ENCODE measurements around the gene PLAC1. TPM values are rescaled to one million over a fixed set of nuclear protein-coding genes. Genes with fewer than 3 reads are reported as not detected.

Gene PLAC1
- total RNA-seq, 1 donor: not detected

- peaks cover 2% of the 10 kb centered on the region for H3K27me3 ChIP-seq (ENCODE audit: insufficient read depth, low read length)
- H3K4me1 ChIP-seq (ENCODE audit: insufficient read depth, low read length): no peaks in the 10 kb centered on the region
- H3K4me3 ChIP-seq (ENCODE audit: low read length): no peak overlapping the region
- no peaks in the 10 kb centered on the region for H3K9me3 ChIP-seq (ENCODE audit: low read depth, low read length)
Measured at GRCh38 chrX:134558133-134558532, 100.1 kb downstream of the PLAC1 start.

GRCh38 chrX:134554291-134554690 is 104.0 kb downstream of the PLAC1 start:
- H3K27me3 ChIP-seq (ENCODE audit: insufficient read depth, low read length): peaks cover 8% of the 10 kb centered on the region
- no peaks in the 10 kb centered on the region for H3K9me3 ChIP-seq (ENCODE audit: low read depth, low read length)
- H3K4me1 ChIP-seq (ENCODE audit: insufficient read depth, low read length): peaks cover 6% of the 10 kb centered on the region
- H3K4me3 ChIP-seq (ENCODE audit: low read length): no peak overlapping the region

GRCh38 chrX:134552351-134552750 is 105.9 kb downstream of the PLAC1 start:
- Histone ChIP-seq H3K27me3 (ENCODE audit: insufficient read depth, low read length) (peaks cover 22% of the 10 kb centered on the region), H3K4me1 (ENCODE audit: insufficient read depth, low read length) (peaks cover 19% of the 10 kb centered on the region), H3K9me3 (ENCODE audit: low read depth, low read length) (no peaks in the 10 kb centered on the region), H3K4me3 (ENCODE audit: low read length) (no peak overlapping the region)

GRCh38 chrX:134551376-134552048 is 106.8 kb downstream of the PLAC1 start:
- Histone ChIP-seq H3K4me3 (ENCODE audit: low read length) (no peak overlapping the region), H3K9me3 (ENCODE audit: low read depth, low read length) (no peaks in the 10 kb centered on the region), H3K4me1 (ENCODE audit: insufficient read depth, low read length) (peaks cover 19% of the 10 kb centered on the region), H3K27me3 (ENCODE audit: insufficient read depth, low read length) (peaks cover 31% of the 10 kb centered on the region)

- no peaks in the 10 kb centered on the region for H3K9me3 ChIP-seq (ENCODE audit: low read depth, low read length)
- peaks cover 45% of the 10 kb centered on the region for H3K27me3 ChIP-seq (ENCODE audit: insufficient read depth, low read length)
- peaks cover 23% of the 10 kb centered on the region for H3K4me1 ChIP-seq (ENCODE audit: insufficient read depth, low read length)
- peak overlapping the region; percentile 40 for H3K4me3 ChIP-seq (ENCODE audit: low read length)
Measured at GRCh38 chrX:134548257-134549201, 109.7 kb downstream of the PLAC1 start.

- Histone ChIP-seq H3K4me3 (ENCODE audit: low read length) (no peak overlapping the region), H3K4me1 (ENCODE audit: insufficient read depth, low read length) (peaks cover 23% of the 10 kb centered on the region), H3K9me3 (ENCODE audit: low read depth, low read length) (no peaks in the 10 kb centered on the region), H3K27me3 (ENCODE audit: insufficient read depth, low read length) (peaks cover 43% of the 10 kb centered on the region)
Measured at GRCh38 chrX:134547047-134547679, 111.1 kb downstream of the PLAC1 start.

GRCh38 chrX:134546187-134546586 is 112.1 kb downstream of the PLAC1 start:
- Histone ChIP-seq H3K4me3 (ENCODE audit: low read length) (no peak overlapping the region), H3K9me3 (ENCODE audit: low read depth, low read length) (no peaks in the 10 kb centered on the region), H3K4me1 (ENCODE audit: insufficient read depth, low read length) (peaks cover 23% of the 10 kb centered on the region), H3K27me3 (ENCODE audit: insufficient read depth, low read length) (peaks cover 37% of the 10 kb centered on the region)

- no peaks in the 10 kb centered on the region for H3K9me3 ChIP-seq (ENCODE audit: low read depth, low read length)
- H3K27me3 ChIP-seq (ENCODE audit: insufficient read depth, low read length): peaks cover 37% of the 10 kb centered on the region
Measured at GRCh38 chrX:134545510-134545909, 112.8 kb downstream of the PLAC1 start.

GRCh38 chrX:134544513-134545151 is 113.6 kb downstream of the PLAC1 start:
- Histone ChIP-seq H3K4me3 (ENCODE audit: low read length) (no peak overlapping the region), H3K4me1 (ENCODE audit: insufficient read depth, low read length) (peaks cover 17% of the 10 kb centered on the region), H3K27me3 (ENCODE audit: insufficient read depth, low read length) (peaks cover 37% of the 10 kb centered on the region), H3K9me3 (ENCODE audit: low read depth, low read length) (no peaks in the 10 kb centered on the region)

More at GRCh38 chrX:134545510-134545909, 112.8 kb downstream of the PLAC1 start:
- peaks cover 23% of the 10 kb centered on the region for H3K4me1 ChIP-seq (ENCODE audit: insufficient read depth, low read length)
- no peak overlapping the region for H3K4me3 ChIP-seq (ENCODE audit: low read length)

- Histone ChIP-seq H3K4me1 (ENCODE audit: insufficient read depth, low read length) (peaks cover 16% of the 10 kb centered on the region), H3K9me3 (ENCODE audit: low read depth, low read length) (no peaks in the 10 kb centered on the region), H3K27me3 (ENCODE audit: insufficient read depth, low read length) (peaks cover 37% of the 10 kb centered on the region), H3K4me3 (ENCODE audit: low read length) (no peak overlapping the region)
Measured at GRCh38 chrX:134544135-134544512, 114.1 kb downstream of the PLAC1 start.

- Histone ChIP-seq H3K9me3 (ENCODE audit: low read depth, low read length) (no peaks in the 10 kb centered on the region), H3K27me3 (ENCODE audit: insufficient read depth, low read length) (peaks cover 31% of the 10 kb centered on the region), H3K4me1 (ENCODE audit: insufficient read depth, low read length) (peaks cover 7% of the 10 kb centered on the region), H3K4me3 (ENCODE audit: low read length) (no peak overlapping the region)
Measured at GRCh38 chrX:134543288-134543687, 115.0 kb downstream of the PLAC1 start.

- Histone ChIP-seq H3K9me3 (ENCODE audit: low read depth, low read length) (no peaks in the 10 kb centered on the region), H3K4me3 (ENCODE audit: low read length) (no peak overlapping the region), H3K27me3 (ENCODE audit: insufficient read depth, low read length) (peaks cover 25% of the 10 kb centered on the region), H3K4me1 (ENCODE audit: insufficient read depth, low read length) (peaks cover 4% of the 10 kb centered on the region)
Measured at GRCh38 chrX:134542485-134542884, 115.8 kb downstream of the PLAC1 start.

- Histone ChIP-seq H3K9me3 (ENCODE audit: low read depth, low read length) (no peaks in the 10 kb centered on the region), H3K4me1 (ENCODE audit: insufficient read depth, low read length) (peaks cover 4% of the 10 kb centered on the region), H3K27me3 (ENCODE audit: insufficient read depth, low read length) (peaks cover 19% of the 10 kb centered on the region), H3K4me3 (ENCODE audit: low read length) (no peak overlapping the region)
Measured at GRCh38 chrX:134541906-134542305, 116.4 kb downstream of the PLAC1 start.

GRCh38 chrX:134538316-134538715 is 120.0 kb downstream of the PLAC1 start:
- Histone ChIP-seq H3K27me3 (ENCODE audit: insufficient read depth, low read length) (no peaks in the 10 kb centered on the region), H3K9me3 (ENCODE audit: low read depth, low read length) (no peaks in the 10 kb centered on the region), H3K4me3 (ENCODE audit: low read length) (no peak overlapping the region), H3K4me1 (ENCODE audit: insufficient read depth, low read length) (no peaks in the 10 kb centered on the region)
